Measurements from ENCODE around the gene CREB3L2.
A peak's percentile ranks its signal among the peaks of the same experiment; 100 is the strongest.

Gene CREB3L2

GRCh38 chr7:137867289-137867688, 134.6 kb downstream of the CREB3L2 start:
- no peak overlapping the region for H3K27ac Mint-ChIP-seq
- no peak overlapping the region for H3K4me3 Mint-ChIP-seq
- H3K27me3 Mint-ChIP-seq: no peaks in the 10 kb centered on the region
- H3K4me1 Mint-ChIP-seq: no peaks in the 10 kb centered on the region
- H3K36me3 Mint-ChIP-seq: peaks cover 54 to 57% of the 10 kb centered on the region in 2 donors
- no peak for DNase-seq
- H3K9me3 Mint-ChIP-seq: peaks cover 10 to 18% of the 10 kb centered on the region in 2 donors
- no peak for ATAC-seq (replicated peaks)

- H3K36me3 Mint-ChIP-seq: peaks cover 56 to 57% of the 10 kb centered on the region in 2 donors
- DNase-seq (no peak), ATAC-seq (replicated peaks) (no peak)
- H3K27ac Mint-ChIP-seq: no peak overlapping the region
- peaks cover 10 to 17% of the 10 kb centered on the region in 2 donors for H3K9me3 Mint-ChIP-seq
- no peaks in the 10 kb centered on the region for H3K27me3 Mint-ChIP-seq
- no peaks in the 10 kb centered on the region for H3K4me1 Mint-ChIP-seq
- H3K4me3 Mint-ChIP-seq: no peak overlapping the region
These were observed 136.1 kb downstream of the CREB3L2 start for GRCh38 chr7:137865764-137866163.

GRCh38 chr7:137862964-137863363, 138.9 kb downstream of the CREB3L2 start:
- Mint-ChIP-seq H3K27me3 (no peaks in the 10 kb centered on the region), H3K4me1 (no peaks in the 10 kb centered on the region), H3K4me3 (no peak overlapping the region)

GRCh38 chr7:137862358-137862757, 139.5 kb downstream of the CREB3L2 start:
- DNase-seq (no peak), ATAC-seq (replicated peaks) (no peak)
- H3K27me3 Mint-ChIP-seq: no peaks in the 10 kb centered on the region
- H3K9me3 Mint-ChIP-seq: peaks cover 10 to 17% of the 10 kb centered on the region in 2 donors
- no peaks in the 10 kb centered on the region for H3K4me1 Mint-ChIP-seq
- H3K36me3 Mint-ChIP-seq: peaks cover 36 to 42% of the 10 kb centered on the region in 2 donors
- H3K4me3 Mint-ChIP-seq: no peak overlapping the region
- H3K27ac Mint-ChIP-seq: peak overlapping the region; percentile 43

More at GRCh38 chr7:137862964-137863363, 138.9 kb downstream of the CREB3L2 start:
- peaks cover 10 to 17% of the 10 kb centered on the region in 2 donors for H3K9me3 Mint-ChIP-seq
- no peak for ATAC-seq (replicated peaks)
- no peak for DNase-seq
- no peak overlapping the region for H3K27ac Mint-ChIP-seq
- peaks cover 42 to 48% of the 10 kb centered on the region in 2 donors for H3K36me3 Mint-ChIP-seq

GRCh38 chr7:137860542-137860941, 141.3 kb downstream of the CREB3L2 start:
- Mint-ChIP-seq H3K27me3 (no peaks in the 10 kb centered on the region), H3K27ac (no peak overlapping the region), H3K4me3 (no peak overlapping the region), H3K36me3 (peaks cover 22 to 32% of the 10 kb centered on the region in 2 donors), H3K4me1 (no peaks in the 10 kb centered on the region), H3K9me3 (peaks cover 3 to 10% of the 10 kb centered on the region in 2 donors)
- DNase-seq: no peak
- ATAC-seq (replicated peaks): no peak

GRCh38 chr7:137853053-137853452, 148.8 kb downstream of the CREB3L2 start:
- Mint-ChIP-seq H3K36me3 (peaks cover 4 to 5% of the 10 kb centered on the region in 2 donors), H3K4me3 (no peak overlapping the region), H3K27ac (no peak overlapping the region), H3K9me3 (peaks cover 2 to 3% of the 10 kb centered on the region in 2 donors), H3K27me3 (peaks cover 9 to 22% of the 10 kb centered on the region in 2 donors), H3K4me1 (no peaks in the 10 kb centered on the region)
- ATAC-seq (replicated peaks): no peak
- no peak for DNase-seq

- Mint-ChIP-seq H3K27ac (no peak overlapping the region), H3K9me3 (peaks cover 2 to 3% of the 10 kb centered on the region in 2 donors), H3K36me3 (peaks cover 4 to 5% of the 10 kb centered on the region in 2 donors), H3K4me1 (peaks cover 0 to 2% of the 10 kb centered on the region in 2 donors), H3K4me3 (no peak overlapping the region), H3K27me3 (peaks cover 11 to 28% of the 10 kb centered on the region in 2 donors)
- no peak for ATAC-seq (replicated peaks)
- DNase-seq: no peak
These were observed 149.8 kb downstream of the CREB3L2 start for GRCh38 chr7:137852108-137852507.

GRCh38 chr7:137850972-137851945, 150.6 kb downstream of the CREB3L2 start:
- Mint-ChIP-seq H3K4me1 (peaks cover 0 to 7% of the 10 kb centered on the region in 2 donors), H3K36me3 (peaks cover 4 to 5% of the 10 kb centered on the region in 2 donors), H3K4me3 (no peak overlapping the region), H3K27ac (no peak overlapping the region), H3K27me3 (peaks cover 11 to 34% of the 10 kb centered on the region in 2 donors), H3K9me3 (peaks cover 2 to 3% of the 10 kb centered on the region in 2 donors)
- DNase-seq: no peak
- no peak for ATAC-seq (replicated peaks)

GRCh38 chr7:137850571-137850970, 151.3 kb downstream of the CREB3L2 start:
- peaks cover 2 to 3% of the 10 kb centered on the region in 2 donors for H3K9me3 Mint-ChIP-seq
- peaks cover 18 to 41% of the 10 kb centered on the region in 2 donors for H3K27me3 Mint-ChIP-seq
- DNase-seq (no peak), ATAC-seq (replicated peaks) (no peak)
- no peak overlapping the region for H3K4me3 Mint-ChIP-seq
- H3K36me3 Mint-ChIP-seq: peaks cover under 1 to 1% of the 10 kb centered on the region in 2 donors
- no peak overlapping the region for H3K27ac Mint-ChIP-seq
- peaks cover 5 to 13% of the 10 kb centered on the region in 2 donors for H3K4me1 Mint-ChIP-seq

- ATAC-seq (replicated peaks) (no peak), DNase-seq (no peak)
- peaks cover 43 to 62% of the 10 kb centered on the region in 2 donors for H3K27me3 Mint-ChIP-seq
- H3K27ac Mint-ChIP-seq: no peak overlapping the region
- peaks cover 5 to 13% of the 10 kb centered on the region in 2 donors for H3K4me1 Mint-ChIP-seq
- H3K36me3 Mint-ChIP-seq: no peaks in the 10 kb centered on the region
- H3K4me3 Mint-ChIP-seq: no peak overlapping the region
- H3K9me3 Mint-ChIP-seq: peaks cover 2 to 3% of the 10 kb centered on the region in 2 donors
These were observed 153.8 kb downstream of the CREB3L2 start for GRCh38 chr7:137848095-137848494.

- DNase-seq (no peak), ATAC-seq (replicated peaks) (no peak)
- Mint-ChIP-seq H3K9me3 (peaks cover 2 to 3% of the 10 kb centered on the region in 2 donors), H3K27ac (no peak overlapping the region), H3K4me3 (peak overlapping the region in 1 of 2 donors; percentile 72), H3K36me3 (no peaks in the 10 kb centered on the region), H3K4me1 (peaks cover 5 to 13% of the 10 kb centered on the region in 2 donors), H3K27me3 (peaks cover 46 to 62% of the 10 kb centered on the region in 2 donors)
These were observed 154.3 kb downstream of the CREB3L2 start for GRCh38 chr7:137847568-137848050.

GRCh38 chr7:137846827-137847567, 154.9 kb downstream of the CREB3L2 start, which contains the start of gene DGKI:
Gene DGKI (minus strand): TSS chr7:137846974.
- no peaks in the 10 kb centered on the region for H3K36me3 Mint-ChIP-seq
- peak within 1 kb of the TSS; percentile 72 to 80 for H3K4me3 Mint-ChIP-seq
- H3K4me1 Mint-ChIP-seq: peaks cover 5 to 13% of the 10 kb centered on the region in 2 donors
- H3K27me3 Mint-ChIP-seq: peaks cover 51 to 67% of the 10 kb centered on the region in 2 donors
- H3K9me3 Mint-ChIP-seq: peaks cover 2 to 3% of the 10 kb centered on the region in 2 donors
- H3K27ac Mint-ChIP-seq: peak within 1 kb of the TSS; percentile 59
- DNase-seq (no peak), ATAC-seq (replicated peaks) (peak; percentile 62 to 64)

GRCh38 chr7:137846549-137846826, 155.4 kb downstream of the CREB3L2 start:
- Mint-ChIP-seq H3K27me3 (peaks cover 56 to 72% of the 10 kb centered on the region in 2 donors), H3K9me3 (peaks cover 2 to 3% of the 10 kb centered on the region in 2 donors), H3K4me3 (no peak overlapping the region), H3K27ac (no peak overlapping the region), H3K36me3 (no peaks in the 10 kb centered on the region), H3K4me1 (peaks cover 5 to 13% of the 10 kb centered on the region in 2 donors)
- ATAC-seq (replicated peaks): no peak
- DNase-seq: no peak

Data from stimulated activated naive B cell treated with anti-CD40 and anti-IgM and Interleukin-4, amounts not matched to agents 10 μg/mL and 1 μg/mL and 100 μg/mL, for 72 hours (primary cell).